Coronary artery (tissue), 2 donors: Measurements from ENCODE around the gene OR10R2.
"Not testable (repeated sequence)": the region's sequence is repeated elsewhere in the genome, so short reads cannot be mapped to it uniquely, and the experiment has no call there.

ENCODE experiments used
- DNase-seq: peaks from one replicate; pipeline ENCODE4 v3.0.0-alpha.2; 2017; ENCODE audit warnings: low spot score
- H3K27ac ChIP-seq, 2 donors: fragments of 200-600 bp; sonication (generic); one replicate each; pipeline ENCODE4 v1.5.1; 2016 to 2019
- H3K4me3 ChIP-seq: fragments of 200-600 bp; sonication (generic); 2 replicates; pipeline ENCODE4 v1.5.1; 2016; ENCODE audit warnings: mild to moderate bottlenecking, moderate library complexity
- CTCF ChIP-seq: fragments of 200-600 bp; sonication (generic); IDR thresholded peaks from one replicate; pipeline ENCODE4 v1.5.1; 2019; ENCODE audit warnings: antibody characterized with exemption

The OR10R2 gene

GRCh38 chr1:158471920-158472319 is at the start of gene OR10R2:
TSS of gene OR10R2 (plus strand) at chr1:158472220. CDS start at chr1:158472326, 106 bp downstream.
- H3K4me3 ChIP-seq = no peak within 1 kb of the TSS
- no peak for DNase-seq
- H3K27ac ChIP-seq = no peak within 1 kb of the TSS
- TF ChIP-seq CTCF = no peak

GRCh38 chr1:158425027-158425426 is 47.0 kb upstream of the OR10R2 start:
- Histone ChIP-seq H3K27ac (no peak overlapping the region), H3K4me3 (no peak overlapping the region)
- DNase-seq = no peak
- TF ChIP-seq CTCF = no peak

GRCh38 chr1:158426137-158426536 is 45.9 kb upstream of the OR10R2 start, which contains the start of gene OR10K2:
TSS of gene OR10K2 (minus strand) at chr1:158426237. CDS start at chr1:158420866, 5,371 bp downstream.
- Histone ChIP-seq H3K4me3 (no peak within 1 kb of the TSS), H3K27ac (no peak within 1 kb of the TSS)
- TF ChIP-seq CTCF = no peak

GRCh38 chr1:158430163-158430562 is 41.9 kb upstream of the OR10R2 start:
- DNase-seq, H3K4me3 ChIP-seq, H3K27ac ChIP-seq: not testable (repeated sequence)

More at GRCh38 chr1:158426137-158426536, 45.9 kb upstream of the OR10R2 start, which contains the start of gene OR10K2:
- DNase-seq = no peak

GRCh38 chr1:158434741-158435140 is 37.3 kb upstream of the OR10R2 start:
- H3K4me3 ChIP-seq = no peak overlapping the region
- no peak overlapping the region for H3K27ac ChIP-seq
- no peak for TF ChIP-seq CTCF
- DNase-seq = no peak

GRCh38 chr1:158445376-158445775 is 26.6 kb upstream of the OR10R2 start:
- no peak for TF ChIP-seq CTCF
- DNase-seq = no peak
- Histone ChIP-seq H3K27ac (no peak overlapping the region), H3K4me3 (no peak overlapping the region)

GRCh38 chr1:158454537-158454936 is 17.5 kb upstream of the OR10R2 start:
- Histone ChIP-seq H3K27ac (no peak overlapping the region), H3K4me3 (no peak overlapping the region)
- TF ChIP-seq CTCF = no peak
- no peak for DNase-seq

- DNase-seq = no peak
- Histone ChIP-seq H3K27ac (no peak overlapping the region), H3K4me3 (no peak overlapping the region)
- no peak for TF ChIP-seq CTCF
These were observed 14.8 kb upstream of the OR10R2 start for GRCh38 chr1:158457246-158457645.
